H1 (cell line): ENCODE data around the gene OR2V2. TPM values are rescaled to one million over a fixed set of nuclear protein-coding genes. Genes with fewer than 3 reads are reported as not detected.

Experiments used
- BACH1 ChIP-seq: IDR thresholded peaks from 2 replicates; pipeline ENCODE4 v1.6.1; 2012; ENCODE audit warnings: low read length, improper control_type of control experiment
- BCL11A ChIP-seq, 2 experiments: IDR thresholded peaks; one replicate each; pipeline ENCODE4 v1.6.1; 2011; ENCODE audit warnings: low read depth in 2 of 2, low read length in 2 of 2, mild to moderate bottlenecking in 2 of 2
- EGR1 ChIP-seq: IDR thresholded peaks from 2 replicates; pipeline ENCODE4 v1.6.1; 2011; ENCODE audit warnings: low read depth, low read length, borderline replicate concordance
- EZH2 ChIP-seq: fragments of 200-600 bp; sonication (generic); IDR thresholded peaks from 2 replicates; pipeline ENCODE4 v1.7.1; 2012; ENCODE audit warnings: low read depth, mild to moderate bottlenecking, moderate library complexity, low read length, inconsistent platforms; ENCODE audit not compliant: severe bottlenecking
- GTF2F1 ChIP-seq: IDR thresholded peaks from 2 replicates; pipeline ENCODE4 v1.6.1; 2012; ENCODE audit warnings: low read depth, low read length, improper control_type of control experiment, borderline replicate concordance
- MAFK ChIP-seq: IDR thresholded peaks from 2 replicates; pipeline ENCODE4 v1.6.1; 2012; ENCODE audit warnings: low read depth, mild to moderate bottlenecking, improper control_type of control experiment, low read length
- TBP ChIP-seq: IDR thresholded peaks from 2 replicates; pipeline ENCODE4 v1.6.1; 2011; ENCODE audit warnings: low read depth, low read length, improper control_type of control experiment
- ZNF274 ChIP-seq: IDR thresholded peaks from 2 replicates; pipeline ENCODE4 v1.7.0; 2012; ENCODE audit warnings: low read length, borderline replicate concordance; ENCODE audit errors: extremely low read depth
- polyA plus RNA-seq, 7 experiments: library from polyadenylated mRNA; depleted of rRNA in 3 of 7; stranded (reverse) in 5 of 7; unstranded in 2 of 7; fragments of >200 nt in 5 of 7; fragments of 200-250 nt in 2 of 7; gene quantifications; 1 replicate in 5 of 7; 2 replicates in 1 of 7; 4 replicates in 1 of 7; pipeline versions ENCODE4 v1.2.1 to v1.2.3, GENCODE V29; 2011 to 2013; ENCODE audit warnings: missing spikeins in 2 of 7, mixed read lengths in 2 of 7
- total RNA-seq: library from RNA; stranded (reverse); fragmentation: NEBNext Ultra II Directional; extraction: Animal tissue kit (Norgen Biotek cat#: 25700); gene quantifications from 2 replicates; pipeline ENCODE4 v1.2.1, GENCODE V29; 2021
- TF ChIP-seq, protein P1 (sequence below): fragments of 300-600 bp; sonication (generic); IDR thresholded peaks from 2 replicates; pipeline ENCODE4 v1.7.1; 2012; ENCODE audit warnings: low read length, moderate library complexity, mild to moderate bottlenecking, inconsistent platforms; ENCODE audit not compliant: insufficient replicate concordance

The OR2V2 gene
- total and polyA plus RNA-seq, 2 of the 8 experiments (the other 6 are each of a cell fraction or from before 2014, with no cell fraction given) = not detected

DNA sequence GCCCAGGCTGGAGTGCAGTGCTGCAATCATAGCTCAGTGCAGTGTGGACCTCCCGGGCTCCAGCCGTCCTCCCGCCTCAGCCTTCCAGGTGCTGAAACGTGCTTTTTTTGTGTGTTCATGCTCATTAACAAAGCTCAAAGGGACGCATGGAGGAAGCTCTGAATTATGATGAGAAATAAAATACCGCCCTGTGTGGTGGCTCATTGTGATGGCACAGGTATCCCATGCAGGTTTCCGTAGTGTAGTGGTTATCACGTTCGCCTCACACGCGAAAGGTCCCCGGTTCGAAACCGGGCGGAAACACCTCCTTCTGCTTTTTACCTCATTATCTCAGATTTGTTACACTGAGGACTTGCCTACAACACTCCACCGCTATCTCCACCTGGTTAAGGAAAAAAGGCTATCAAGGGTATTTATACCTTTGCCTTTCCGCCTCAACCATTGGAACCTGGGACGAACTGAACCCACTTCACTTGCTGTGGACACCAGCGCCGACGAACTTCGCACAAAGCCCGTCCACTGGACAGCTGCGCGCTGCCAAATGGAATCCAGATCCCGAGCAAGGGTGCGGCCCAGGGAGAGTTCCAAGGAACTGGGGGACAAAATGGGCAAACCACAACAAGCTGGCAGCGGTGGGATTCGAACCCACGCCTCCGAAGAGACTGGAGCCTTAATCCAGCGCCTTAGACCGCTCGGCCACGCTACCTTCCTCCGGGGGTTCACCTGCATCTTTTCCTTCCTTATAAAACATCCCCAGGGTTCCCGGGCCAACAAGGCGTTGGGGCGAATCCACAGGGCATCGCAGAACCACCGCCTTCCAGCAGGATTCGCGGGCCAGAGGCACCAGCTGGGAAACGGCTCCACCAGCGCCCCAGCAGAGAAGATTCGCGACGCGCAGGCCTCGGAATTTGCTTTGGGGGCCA, 26.3 kb downstream of the OR2V2 start (continued):
- TF ChIP-seq, protein P1, sequence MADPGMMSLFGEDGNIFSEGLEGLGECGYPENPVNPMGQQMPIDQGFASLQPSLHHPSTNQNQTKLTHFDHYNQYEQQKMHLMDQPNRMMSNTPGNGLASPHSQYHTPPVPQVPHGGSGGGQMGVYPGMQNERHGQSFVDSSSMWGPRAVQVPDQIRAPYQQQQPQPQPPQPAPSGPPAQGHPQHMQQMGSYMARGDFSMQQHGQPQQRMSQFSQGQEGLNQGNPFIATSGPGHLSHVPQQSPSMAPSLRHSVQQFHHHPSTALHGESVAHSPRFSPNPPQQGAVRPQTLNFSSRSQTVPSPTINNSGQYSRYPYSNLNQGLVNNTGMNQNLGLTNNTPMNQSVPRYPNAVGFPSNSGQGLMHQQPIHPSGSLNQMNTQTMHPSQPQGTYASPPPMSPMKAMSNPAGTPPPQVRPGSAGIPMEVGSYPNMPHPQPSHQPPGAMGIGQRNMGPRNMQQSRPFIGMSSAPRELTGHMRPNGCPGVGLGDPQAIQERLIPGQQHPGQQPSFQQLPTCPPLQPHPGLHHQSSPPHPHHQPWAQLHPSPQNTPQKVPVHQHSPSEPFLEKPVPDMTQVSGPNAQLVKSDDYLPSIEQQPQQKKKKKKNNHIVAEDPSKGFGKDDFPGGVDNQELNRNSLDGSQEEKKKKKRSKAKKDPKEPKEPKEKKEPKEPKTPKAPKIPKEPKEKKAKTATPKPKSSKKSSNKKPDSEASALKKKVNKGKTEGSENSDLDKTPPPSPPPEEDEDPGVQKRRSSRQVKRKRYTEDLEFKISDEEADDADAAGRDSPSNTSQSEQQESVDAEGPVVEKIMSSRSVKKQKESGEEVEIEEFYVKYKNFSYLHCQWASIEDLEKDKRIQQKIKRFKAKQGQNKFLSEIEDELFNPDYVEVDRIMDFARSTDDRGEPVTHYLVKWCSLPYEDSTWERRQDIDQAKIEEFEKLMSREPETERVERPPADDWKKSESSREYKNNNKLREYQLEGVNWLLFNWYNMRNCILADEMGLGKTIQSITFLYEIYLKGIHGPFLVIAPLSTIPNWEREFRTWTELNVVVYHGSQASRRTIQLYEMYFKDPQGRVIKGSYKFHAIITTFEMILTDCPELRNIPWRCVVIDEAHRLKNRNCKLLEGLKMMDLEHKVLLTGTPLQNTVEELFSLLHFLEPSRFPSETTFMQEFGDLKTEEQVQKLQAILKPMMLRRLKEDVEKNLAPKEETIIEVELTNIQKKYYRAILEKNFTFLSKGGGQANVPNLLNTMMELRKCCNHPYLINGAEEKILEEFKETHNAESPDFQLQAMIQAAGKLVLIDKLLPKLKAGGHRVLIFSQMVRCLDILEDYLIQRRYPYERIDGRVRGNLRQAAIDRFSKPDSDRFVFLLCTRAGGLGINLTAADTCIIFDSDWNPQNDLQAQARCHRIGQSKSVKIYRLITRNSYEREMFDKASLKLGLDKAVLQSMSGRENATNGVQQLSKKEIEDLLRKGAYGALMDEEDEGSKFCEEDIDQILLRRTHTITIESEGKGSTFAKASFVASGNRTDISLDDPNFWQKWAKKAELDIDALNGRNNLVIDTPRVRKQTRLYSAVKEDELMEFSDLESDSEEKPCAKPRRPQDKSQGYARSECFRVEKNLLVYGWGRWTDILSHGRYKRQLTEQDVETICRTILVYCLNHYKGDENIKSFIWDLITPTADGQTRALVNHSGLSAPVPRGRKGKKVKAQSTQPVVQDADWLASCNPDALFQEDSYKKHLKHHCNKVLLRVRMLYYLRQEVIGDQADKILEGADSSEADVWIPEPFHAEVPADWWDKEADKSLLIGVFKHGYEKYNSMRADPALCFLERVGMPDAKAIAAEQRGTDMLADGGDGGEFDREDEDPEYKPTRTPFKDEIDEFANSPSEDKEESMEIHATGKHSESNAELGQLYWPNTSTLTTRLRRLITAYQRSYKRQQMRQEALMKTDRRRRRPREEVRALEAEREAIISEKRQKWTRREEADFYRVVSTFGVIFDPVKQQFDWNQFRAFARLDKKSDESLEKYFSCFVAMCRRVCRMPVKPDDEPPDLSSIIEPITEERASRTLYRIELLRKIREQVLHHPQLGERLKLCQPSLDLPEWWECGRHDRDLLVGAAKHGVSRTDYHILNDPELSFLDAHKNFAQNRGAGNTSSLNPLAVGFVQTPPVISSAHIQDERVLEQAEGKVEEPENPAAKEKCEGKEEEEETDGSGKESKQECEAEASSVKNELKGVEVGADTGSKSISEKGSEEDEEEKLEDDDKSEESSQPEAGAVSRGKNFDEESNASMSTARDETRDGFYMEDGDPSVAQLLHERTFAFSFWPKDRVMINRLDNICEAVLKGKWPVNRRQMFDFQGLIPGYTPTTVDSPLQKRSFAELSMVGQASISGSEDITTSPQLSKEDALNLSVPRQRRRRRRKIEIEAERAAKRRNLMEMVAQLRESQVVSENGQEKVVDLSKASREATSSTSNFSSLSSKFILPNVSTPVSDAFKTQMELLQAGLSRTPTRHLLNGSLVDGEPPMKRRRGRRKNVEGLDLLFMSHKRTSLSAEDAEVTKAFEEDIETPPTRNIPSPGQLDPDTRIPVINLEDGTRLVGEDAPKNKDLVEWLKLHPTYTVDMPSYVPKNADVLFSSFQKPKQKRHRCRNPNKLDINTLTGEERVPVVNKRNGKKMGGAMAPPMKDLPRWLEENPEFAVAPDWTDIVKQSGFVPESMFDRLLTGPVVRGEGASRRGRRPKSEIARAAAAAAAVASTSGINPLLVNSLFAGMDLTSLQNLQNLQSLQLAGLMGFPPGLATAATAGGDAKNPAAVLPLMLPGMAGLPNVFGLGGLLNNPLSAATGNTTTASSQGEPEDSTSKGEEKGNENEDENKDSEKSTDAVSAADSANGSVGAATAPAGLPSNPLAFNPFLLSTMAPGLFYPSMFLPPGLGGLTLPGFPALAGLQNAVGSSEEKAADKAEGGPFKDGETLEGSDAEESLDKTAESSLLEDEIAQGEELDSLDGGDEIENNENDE = peak; percentile 48
- TF ChIP-seq EGR1 (no peak), GTF2F1 (no peak), BACH1 (peak; percentile 58; the same call in 1 of the 2 replicates), MAFK (peak; percentile 79; the same call in 1 of the 2 replicates), EZH2 (no peak), TBP (peak; percentile 99), ZNF274 (no peak), BCL11A (IDR thresholded peaks at IDR 0.05; ENCODE audit: low read depth in 2 of 2, low read length in 2 of 2) (no peak)
